Measurements from ENCODE around the gene GJB4.

GJB4 gene

GRCh38 chr1:34743775-34744174 is 15.8 kb upstream of the GJB4 start:
- no peaks in the 10 kb centered on the region for H3K27me3 ChIP-seq (ENCODE audit: control insufficient read depth, low read length)
- H4K20me1 ChIP-seq (ENCODE audit: control insufficient read depth, insufficient read depth, low read depth, low read length): no peaks in the 10 kb centered on the region
- no peaks in the 10 kb centered on the region for H3K79me2 ChIP-seq (ENCODE audit: control insufficient read depth, low read length)
- no peaks in the 10 kb centered on the region for H3K9me2 ChIP-seq (replicated peaks; ENCODE audit: control insufficient read depth, low read length)
- no peaks in the 10 kb centered on the region for H3K4me1 ChIP-seq (ENCODE audit: control insufficient read depth, low read length)
- no peaks in the 10 kb centered on the region for H3F3A ChIP-seq (ENCODE audit: control insufficient read depth, insufficient read depth)
- H3K36me3 ChIP-seq (ENCODE audit: control insufficient read depth, low read length): no peaks in the 10 kb centered on the region
- no peaks in the 10 kb centered on the region for H3K9me3 ChIP-seq (ENCODE audit: control insufficient read depth, insufficient read depth, low read length)
- no peak overlapping the region for H3K4me2 ChIP-seq (ENCODE audit: low read length)
- no peak overlapping the region for H3K4me3 ChIP-seq (ENCODE audit: low read length)
- no peak overlapping the region for H3K27ac ChIP-seq (ENCODE audit: low read depth, low read length)
- TF ChIP-seq, protein P1, sequence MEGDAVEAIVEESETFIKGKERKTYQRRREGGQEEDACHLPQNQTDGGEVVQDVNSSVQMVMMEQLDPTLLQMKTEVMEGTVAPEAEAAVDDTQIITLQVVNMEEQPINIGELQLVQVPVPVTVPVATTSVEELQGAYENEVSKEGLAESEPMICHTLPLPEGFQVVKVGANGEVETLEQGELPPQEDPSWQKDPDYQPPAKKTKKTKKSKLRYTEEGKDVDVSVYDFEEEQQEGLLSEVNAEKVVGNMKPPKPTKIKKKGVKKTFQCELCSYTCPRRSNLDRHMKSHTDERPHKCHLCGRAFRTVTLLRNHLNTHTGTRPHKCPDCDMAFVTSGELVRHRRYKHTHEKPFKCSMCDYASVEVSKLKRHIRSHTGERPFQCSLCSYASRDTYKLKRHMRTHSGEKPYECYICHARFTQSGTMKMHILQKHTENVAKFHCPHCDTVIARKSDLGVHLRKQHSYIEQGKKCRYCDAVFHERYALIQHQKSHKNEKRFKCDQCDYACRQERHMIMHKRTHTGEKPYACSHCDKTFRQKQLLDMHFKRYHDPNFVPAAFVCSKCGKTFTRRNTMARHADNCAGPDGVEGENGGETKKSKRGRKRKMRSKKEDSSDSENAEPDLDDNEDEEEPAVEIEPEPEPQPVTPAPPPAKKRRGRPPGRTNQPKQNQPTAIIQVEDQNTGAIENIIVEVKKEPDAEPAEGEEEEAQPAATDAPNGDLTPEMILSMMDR (IDR thresholded peaks at IDR 0.05; ENCODE audit: low read depth, low read length, poor library complexity, severe bottlenecking): no peak
- TF ChIP-seq EZH2phosphoT487 (IDR thresholded peaks at IDR 0.05; ENCODE audit: borderline replicate concordance, low read length): no peak

DNA sequence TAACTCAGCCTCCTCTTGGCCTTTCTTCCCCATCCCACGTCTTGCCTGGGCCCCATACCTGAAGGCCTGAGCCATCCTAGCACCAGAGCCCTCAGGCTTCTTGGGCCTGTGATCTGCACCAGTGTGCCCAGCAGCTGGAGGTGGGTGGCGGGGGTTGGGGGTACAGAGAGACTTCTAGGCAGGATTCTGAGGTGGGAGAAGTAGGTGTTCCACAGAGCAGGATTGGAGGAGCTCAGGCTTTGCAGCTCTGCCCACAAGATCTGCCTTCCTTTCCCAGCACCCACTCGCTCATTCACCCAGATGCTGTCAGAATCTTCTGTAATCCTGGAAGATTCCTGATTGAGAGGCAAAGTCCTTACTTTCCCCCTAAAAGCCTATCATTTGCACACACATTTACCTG is 14.7 kb upstream of the GJB4 start:
- Histone ChIP-seq H3F3A (ENCODE audit: control insufficient read depth, insufficient read depth) (no peaks in the 10 kb centered on the region), H3K27me3 (ENCODE audit: control insufficient read depth, low read length) (no peaks in the 10 kb centered on the region), H4K20me1 (ENCODE audit: control insufficient read depth, insufficient read depth, low read depth, low read length) (no peaks in the 10 kb centered on the region), H3K4me3 (ENCODE audit: low read length) (no peak overlapping the region), H3K36me3 (ENCODE audit: control insufficient read depth, low read length) (no peaks in the 10 kb centered on the region), H3K9me3 (ENCODE audit: control insufficient read depth, insufficient read depth, low read length) (no peaks in the 10 kb centered on the region), H3K4me1 (ENCODE audit: control insufficient read depth, low read length) (no peaks in the 10 kb centered on the region), H3K27ac (ENCODE audit: low read depth, low read length) (no peak overlapping the region), H3K79me2 (ENCODE audit: control insufficient read depth, low read length) (no peaks in the 10 kb centered on the region), H3K4me2 (ENCODE audit: low read length) (no peak overlapping the region), H3K9me2 (replicated peaks; ENCODE audit: control insufficient read depth, low read length) (no peaks in the 10 kb centered on the region)
- TF ChIP-seq, protein P1 (IDR thresholded peaks at IDR 0.05; ENCODE audit: low read depth, low read length, poor library complexity, severe bottlenecking): no peak
- no peak for TF ChIP-seq EZH2phosphoT487 (IDR thresholded peaks at IDR 0.05; ENCODE audit: borderline replicate concordance, low read length)

DNA sequence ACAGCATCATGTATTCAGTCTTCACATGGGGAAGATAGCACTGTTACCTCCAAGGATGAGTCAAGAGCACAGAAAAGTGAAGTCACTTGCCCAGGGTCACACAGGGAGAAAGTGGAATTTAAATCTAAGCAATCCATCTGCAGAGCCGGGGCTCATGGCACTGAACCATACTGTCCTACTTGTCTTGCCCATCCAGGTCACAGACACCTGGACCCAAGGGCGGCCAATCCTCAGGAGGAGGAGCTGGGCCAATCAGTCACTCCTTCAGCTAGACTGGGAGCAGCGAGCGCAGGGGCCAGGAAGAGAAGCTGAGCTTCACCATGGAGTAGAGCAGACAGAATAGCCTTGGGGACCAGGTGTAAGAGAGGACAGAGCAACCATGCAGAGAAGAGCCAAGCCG is 13.9 kb upstream of the GJB4 start:
- Histone ChIP-seq H3K4me3 (ENCODE audit: low read length) (no peak overlapping the region), H3K27ac (ENCODE audit: low read depth, low read length) (no peak overlapping the region), H3K36me3 (ENCODE audit: control insufficient read depth, low read length) (no peaks in the 10 kb centered on the region), H3F3A (ENCODE audit: control insufficient read depth, insufficient read depth) (no peaks in the 10 kb centered on the region), H4K20me1 (ENCODE audit: control insufficient read depth, insufficient read depth, low read depth, low read length) (no peaks in the 10 kb centered on the region), H3K4me2 (ENCODE audit: low read length) (no peak overlapping the region), H3K9me3 (ENCODE audit: control insufficient read depth, insufficient read depth, low read length) (no peaks in the 10 kb centered on the region), H3K27me3 (ENCODE audit: control insufficient read depth, low read length) (no peaks in the 10 kb centered on the region), H3K9me2 (replicated peaks; ENCODE audit: control insufficient read depth, low read length) (no peaks in the 10 kb centered on the region), H3K79me2 (ENCODE audit: control insufficient read depth, low read length) (no peaks in the 10 kb centered on the region), H3K4me1 (ENCODE audit: control insufficient read depth, low read length) (no peaks in the 10 kb centered on the region)
- no peak for TF ChIP-seq EZH2phosphoT487 (IDR thresholded peaks at IDR 0.05; ENCODE audit: borderline replicate concordance, low read length)
- TF ChIP-seq, protein P1 (IDR thresholded peaks at IDR 0.05; ENCODE audit: low read depth, low read length, poor library complexity, severe bottlenecking): no peak

DNA sequence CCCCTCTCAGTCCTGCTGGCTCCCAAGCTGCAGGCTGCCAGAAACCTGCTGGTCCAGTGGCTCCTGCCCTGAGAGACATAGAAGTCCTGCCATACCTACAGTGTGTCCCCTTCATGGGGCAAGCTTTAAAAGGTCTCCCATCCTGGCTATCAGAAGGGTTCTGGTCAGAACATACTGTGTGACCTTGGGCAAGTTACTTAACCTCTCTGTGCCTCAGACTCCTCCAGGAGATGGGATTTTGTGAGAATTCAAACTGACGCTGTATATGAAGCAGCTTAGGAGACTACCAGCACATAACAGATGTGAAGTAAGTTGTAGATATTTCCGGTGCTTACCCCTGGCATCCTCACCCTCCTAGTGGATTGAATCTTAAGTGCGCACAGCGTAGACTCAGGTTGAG is 13.4 kb upstream of the GJB4 start:
- Histone ChIP-seq H3K27ac (ENCODE audit: low read depth, low read length) (no peak overlapping the region), H3K9me3 (ENCODE audit: control insufficient read depth, insufficient read depth, low read length) (no peaks in the 10 kb centered on the region), H3K4me3 (ENCODE audit: low read length) (no peak overlapping the region), H3K4me2 (ENCODE audit: low read length) (no peak overlapping the region), H3K36me3 (ENCODE audit: control insufficient read depth, low read length) (no peaks in the 10 kb centered on the region), H3K4me1 (ENCODE audit: control insufficient read depth, low read length) (no peaks in the 10 kb centered on the region), H3K79me2 (ENCODE audit: control insufficient read depth, low read length) (no peaks in the 10 kb centered on the region), H4K20me1 (ENCODE audit: control insufficient read depth, insufficient read depth, low read depth, low read length) (no peaks in the 10 kb centered on the region), H3K27me3 (ENCODE audit: control insufficient read depth, low read length) (no peaks in the 10 kb centered on the region), H3K9me2 (replicated peaks; ENCODE audit: control insufficient read depth, low read length) (no peaks in the 10 kb centered on the region), H3F3A (ENCODE audit: control insufficient read depth, insufficient read depth) (no peaks in the 10 kb centered on the region)
- TF ChIP-seq EZH2phosphoT487 (IDR thresholded peaks at IDR 0.05; ENCODE audit: borderline replicate concordance, low read length): no peak
- TF ChIP-seq, protein P1 (IDR thresholded peaks at IDR 0.05; ENCODE audit: low read depth, low read length, poor library complexity, severe bottlenecking): no peak
